HEK293 (cell line): ENCODE data around the gene GUCY2D.

Experiments used
- CTCF ChIP-seq: fragments of 450-650 bp; formaldehyde crosslinking; IDR thresholded peaks from 2 replicates; pipeline ENCODE4 v1.5.1; 2016; ENCODE audit warnings: missing biosample characterization, missing genetic modification characterization
- TRIM28 ChIP-seq: IDR thresholded peaks from 2 replicates; pipeline ENCODE4 v1.6.1; 2011; ENCODE audit warnings: low read length, control low read depth, borderline replicate concordance
- ZNF239 ChIP-seq: fragments of 450-650 bp; formaldehyde crosslinking; IDR thresholded peaks from 2 replicates; pipeline ENCODE4 v1.5.1; 2016; ENCODE audit warnings: missing biosample characterization, missing genetic modification characterization
- ZNF747 ChIP-seq: fragments of 450-650 bp; formaldehyde crosslinking; IDR thresholded peaks from 2 replicates; pipeline ENCODE4 v1.5.1; 2016; ENCODE audit warnings: missing biosample characterization, missing genetic modification characterization
- TF ChIP-seq, protein P1 (sequence below): fragments of 450-650 bp; formaldehyde crosslinking; IDR thresholded peaks from 2 replicates; pipeline ENCODE4 v1.5.1; 2016; ENCODE audit warnings: missing biosample characterization, missing genetic modification characterization

DNA sequence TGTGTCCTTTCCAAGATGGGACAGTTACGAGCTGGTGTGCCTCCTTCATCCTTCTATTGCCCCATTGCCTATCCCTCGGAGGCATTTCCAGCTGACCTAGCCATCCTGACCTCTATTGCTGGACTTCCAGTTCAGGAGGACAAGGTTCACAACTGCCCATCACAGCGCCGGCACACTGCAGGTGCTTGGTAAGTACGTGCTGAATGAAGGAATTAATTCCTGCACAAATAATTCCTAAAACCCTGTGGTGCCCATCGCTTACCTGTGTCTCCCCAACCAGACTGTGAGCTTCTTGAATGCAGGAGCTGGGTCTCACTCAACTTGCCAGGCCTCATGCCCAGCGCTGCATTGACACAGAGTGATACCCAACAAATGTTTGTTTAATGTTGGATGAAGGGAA is 49.4 kb downstream of the GUCY2D start:
- no peak for TF ChIP-seq CTCF (tag by site-specific recombination)
- TF ChIP-seq ZNF747 (tag by site-specific recombination): no peak
- TF ChIP-seq, protein P1, sequence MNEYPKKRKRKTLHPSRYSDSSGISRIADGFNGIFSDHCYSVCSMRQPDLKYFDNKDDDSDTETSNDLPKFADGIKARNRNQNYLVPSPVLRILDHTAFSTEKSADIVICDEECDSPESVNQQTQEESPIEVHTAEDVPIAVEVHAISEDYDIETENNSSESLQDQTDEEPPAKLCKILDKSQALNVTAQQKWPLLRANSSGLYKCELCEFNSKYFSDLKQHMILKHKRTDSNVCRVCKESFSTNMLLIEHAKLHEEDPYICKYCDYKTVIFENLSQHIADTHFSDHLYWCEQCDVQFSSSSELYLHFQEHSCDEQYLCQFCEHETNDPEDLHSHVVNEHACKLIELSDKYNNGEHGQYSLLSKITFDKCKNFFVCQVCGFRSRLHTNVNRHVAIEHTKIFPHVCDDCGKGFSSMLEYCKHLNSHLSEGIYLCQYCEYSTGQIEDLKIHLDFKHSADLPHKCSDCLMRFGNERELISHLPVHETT (tag by site-specific recombination): no peak
- no peak for TF ChIP-seq TRIM28
- no peak for TF ChIP-seq ZNF239 (tag by site-specific recombination)
